Measurements from ENCODE around the gene BMP6.

DNA sequence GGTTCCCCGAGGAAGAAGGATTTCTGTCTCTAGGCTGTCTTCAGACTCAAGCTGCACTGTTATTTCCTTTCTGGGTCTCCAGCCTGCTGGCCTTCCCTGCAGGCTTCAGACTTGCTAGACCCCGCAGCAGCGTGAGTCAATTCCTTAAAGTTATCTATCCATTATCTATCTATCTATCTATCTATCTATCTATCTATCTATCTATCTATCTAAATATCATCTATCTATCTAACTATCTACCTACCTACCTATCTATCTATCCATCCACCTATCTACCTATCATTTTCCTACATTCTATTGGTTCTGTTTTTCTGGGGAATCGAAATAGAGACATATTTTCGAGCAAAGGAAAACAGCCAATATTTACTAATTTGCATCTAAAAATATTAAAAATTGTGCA, 48.7 kb upstream of the BMP6 start:
- no peak for TF ChIP-seq CTCF (optimal IDR thresholded peaks at IDR 0.05 in 1 of 3, IDR thresholded peaks at IDR 0.05 in 1 of 3, conservative IDR thresholded peaks at IDR 0.05 in 1 of 3; ENCODE audit: extremely low read depth in 1 of 3, insufficient read depth in 2 of 3, low read length in 3 of 3)
- TF ChIP-seq EZH2 (IDR thresholded peaks at IDR 0.05; ENCODE audit: low read length), result no peak

All from keratinocyte (primary cell).